Caco-2 (cell line): ENCODE results near the gene SPRTN. TPM values are rescaled to one million over a fixed set of nuclear protein-coding genes. Genes with fewer than 3 reads are reported as not detected.

Experiments
- BruUV-seq: library from RNA; stranded (reverse); fragments of 400-500 nt; replicated peaks from 2 replicates; lab custom pipeline; 2021; lab: Mats Ljungman, UMichigan
- CTCF ChIA-PET: fragments of 300-600 bp; sonication (Branson Sonifier 250); formaldehyde crosslinking; loops from one replicate; lab custom pipeline; 2022; ENCODE audit warnings: antibody characterized with exemption; lab: Charles Lee
- POLR2A ChIA-PET: fragments of 300-600 bp; sonication (Branson Sonifier 250); formaldehyde crosslinking; loops from one replicate; lab custom pipeline; 2022; ENCODE audit warnings: antibody characterized with exemption; lab: Charles Lee
- DNase-seq, 2 experiments: peaks; one replicate each; pipeline versions ENCODE4 v3.0.0 to v3.0.0-alpha.2; 2020 to 2022
- H3K27me3 ChIP-seq: replicated peaks from 2 replicates; pipeline ENCODE4 v1.6.0; 2011; ENCODE audit warnings: low read length; ENCODE audit not compliant: control insufficient read depth, insufficient read depth
- H3K36me3 ChIP-seq: 2 replicates; pipeline ENCODE4 v1.5.1; 2011; ENCODE audit warnings: low read length; ENCODE audit not compliant: control insufficient read depth, insufficient read depth
- H3K4me1 ChIP-seq: fragments of 250-450 bp; sonication (Bioruptor Pico); 2 replicates; pipeline ENCODE4 v1.5.1; 2020; ENCODE audit warnings: mild to moderate bottlenecking
- H3K4me3 ChIP-seq: 2 replicates; pipeline ENCODE4 v1.5.1; 2011; ENCODE audit warnings: low read depth, mild to moderate bottlenecking, control low read depth, low read length
- H3K9me3 ChIP-seq: fragments of 250-450 bp; sonication (Bioruptor Pico); 2 replicates; pipeline ENCODE4 v1.5.1; 2020; ENCODE audit warnings: mild to moderate bottlenecking, moderate library complexity
- H3K27ac Mint-ChIP-seq: one replicate; pipeline ENCODE4 v1.8.0; 2022; ENCODE audit warnings: mixed read lengths; ENCODE audit not compliant: unreplicated experiment
- H3K27me3 Mint-ChIP-seq: one replicate; pipeline ENCODE4 v1.8.0; 2022; ENCODE audit warnings: mixed read lengths; ENCODE audit not compliant: insufficient read depth, unreplicated experiment
- H3K36me3 Mint-ChIP-seq: one replicate; pipeline ENCODE4 v1.8.0; 2022; ENCODE audit warnings: mild to moderate bottlenecking, mixed read lengths; ENCODE audit not compliant: insufficient read depth, unreplicated experiment
- H3K4me1 Mint-ChIP-seq: one replicate; pipeline ENCODE4 v1.8.0; 2022; ENCODE audit warnings: low read depth, mixed read lengths; ENCODE audit not compliant: unreplicated experiment
- H3K4me3 Mint-ChIP-seq: one replicate; pipeline ENCODE4 v1.8.0; 2022; ENCODE audit warnings: mild to moderate bottlenecking, moderate library complexity, mixed read lengths; ENCODE audit not compliant: unreplicated experiment
- H3K9me3 Mint-ChIP-seq: one replicate; pipeline ENCODE4 v1.8.0; 2022; ENCODE audit warnings: mixed read lengths; ENCODE audit not compliant: unreplicated experiment
- intact Hi-C: fragments of 100-400 bp; cut with micrococcal nuclease; formaldehyde crosslinking; loops from one replicate; pipeline ENCODE4 v1.10.0; 2022; ENCODE audit not compliant: unreplicated experiment
- total RNA-seq: library from RNA; stranded (reverse); gene quantifications from 2 replicates; pipeline ENCODE4 v1.2.3, GENCODE V29; 2022
- TF ChIP-seq, protein P1 (sequence below), 2 experiments: fragments of 200-600 bp in 1 of 2; IDR thresholded peaks; 1 replicate in 1 of 2; 2 replicates in 1 of 2; pipeline versions ENCODE4 v1.5.1 to v1.8.0; 2011 to 2022; ENCODE audit warnings: antibody characterized with exemption in 1 of 2, control low read depth in 1 of 2, inconsistent platforms in 1 of 2, low read depth in 1 of 2, low read length in 1 of 2, mild to moderate bottlenecking in 1 of 2, moderate library complexity in 1 of 2; ENCODE audit not compliant: insufficient read depth in 1 of 2, severe bottlenecking in 1 of 2, unreplicated experiment in 1 of 2

SPRTN gene
- total RNA-seq, 1 experiment from 2014 or later: 21.3 TPM

DNA sequence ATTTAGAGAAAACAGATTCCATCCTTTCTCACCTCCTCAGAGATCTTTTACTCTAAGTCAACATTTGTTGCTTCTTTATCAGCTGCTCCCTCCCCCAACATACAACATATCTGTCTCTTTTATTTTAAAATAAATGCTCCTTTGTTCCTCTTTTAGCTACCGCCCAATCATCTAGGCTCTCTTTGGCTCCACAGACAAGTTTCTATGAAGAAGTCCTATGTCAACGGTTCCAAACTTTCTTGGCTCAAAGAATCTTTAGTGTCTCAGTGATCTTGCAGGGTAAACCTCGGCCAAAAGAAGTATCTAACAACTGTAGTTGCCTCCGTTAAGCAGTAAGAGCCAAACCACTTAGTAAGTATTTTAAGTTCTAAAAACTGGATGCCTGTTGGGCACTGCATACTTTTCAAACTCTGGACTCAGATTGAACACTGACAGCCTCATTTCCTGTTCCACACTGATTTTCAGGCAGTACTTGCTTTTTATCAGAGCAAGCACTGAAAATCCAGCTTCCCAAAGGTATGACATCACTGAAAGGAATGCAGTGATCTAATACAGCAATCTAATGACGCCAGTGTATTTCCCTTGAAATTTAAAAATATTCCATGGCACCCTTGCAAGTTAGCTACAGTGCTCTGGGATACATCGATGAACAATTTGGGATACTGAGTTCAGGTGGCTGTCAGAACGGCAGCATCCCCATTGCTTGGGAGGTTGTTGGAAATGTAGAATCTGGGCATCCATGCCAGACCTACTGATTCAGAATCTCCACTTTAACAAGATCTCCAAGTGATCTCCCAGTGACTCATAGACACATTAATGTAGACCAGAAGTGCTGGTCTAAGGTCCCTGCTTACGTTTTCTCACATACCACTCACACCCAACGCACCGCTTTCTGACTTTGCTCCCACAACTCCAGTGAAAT, 57.2 kb downstream of the SPRTN start:
- Mint-ChIP-seq H3K27ac (peak overlapping the region; percentile 84), H3K4me1 (peaks cover 64% of the 10 kb centered on the region)
- H3K4me3 ChIP-seq: no peak overlapping the region

DNA sequence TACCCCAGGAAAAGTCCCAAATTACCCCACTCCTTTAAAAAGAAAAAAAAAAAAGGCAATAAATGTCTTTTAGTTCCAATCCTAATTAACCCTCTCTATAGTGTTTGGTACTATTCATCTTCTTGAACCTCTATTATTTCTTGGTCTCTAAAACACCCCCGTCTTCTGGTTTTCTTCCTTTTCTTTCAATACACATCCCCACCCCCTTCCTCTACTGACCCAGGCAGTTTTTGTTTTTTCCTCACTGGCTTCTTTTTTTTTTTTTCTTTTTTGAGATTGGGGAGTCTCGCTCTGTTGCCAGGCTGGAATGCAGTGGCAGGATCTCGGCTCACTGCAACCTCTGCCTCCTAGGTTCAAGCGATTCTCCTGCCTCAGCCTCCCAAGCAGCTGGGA, 57.9 kb downstream of the SPRTN start:
- Histone ChIP-seq H3K9me3 (no peaks in the 10 kb centered on the region), H3K4me3 (no peak overlapping the region), H3K36me3 (no peaks in the 10 kb centered on the region), H3K27me3 (no peaks in the 10 kb centered on the region), H3K4me1 (peaks cover 72% of the 10 kb centered on the region)
- DNase-seq: no peak
- Mint-ChIP-seq H3K4me3 (peak overlapping the region; percentile 5), H3K36me3 (no peaks in the 10 kb centered on the region), H3K27me3 (no peaks in the 10 kb centered on the region), H3K4me1 (peaks cover 57% of the 10 kb centered on the region), H3K27ac (peak overlapping the region; percentile 84), H3K9me3 (no peaks in the 10 kb centered on the region)
- intact Hi-C loops: no loop called here
- no TSS peak for BruUV-seq
- POLR2A ChIA-PET: no interaction called here
- CTCF ChIA-PET: no interaction called here
- TF ChIP-seq, protein P1, sequence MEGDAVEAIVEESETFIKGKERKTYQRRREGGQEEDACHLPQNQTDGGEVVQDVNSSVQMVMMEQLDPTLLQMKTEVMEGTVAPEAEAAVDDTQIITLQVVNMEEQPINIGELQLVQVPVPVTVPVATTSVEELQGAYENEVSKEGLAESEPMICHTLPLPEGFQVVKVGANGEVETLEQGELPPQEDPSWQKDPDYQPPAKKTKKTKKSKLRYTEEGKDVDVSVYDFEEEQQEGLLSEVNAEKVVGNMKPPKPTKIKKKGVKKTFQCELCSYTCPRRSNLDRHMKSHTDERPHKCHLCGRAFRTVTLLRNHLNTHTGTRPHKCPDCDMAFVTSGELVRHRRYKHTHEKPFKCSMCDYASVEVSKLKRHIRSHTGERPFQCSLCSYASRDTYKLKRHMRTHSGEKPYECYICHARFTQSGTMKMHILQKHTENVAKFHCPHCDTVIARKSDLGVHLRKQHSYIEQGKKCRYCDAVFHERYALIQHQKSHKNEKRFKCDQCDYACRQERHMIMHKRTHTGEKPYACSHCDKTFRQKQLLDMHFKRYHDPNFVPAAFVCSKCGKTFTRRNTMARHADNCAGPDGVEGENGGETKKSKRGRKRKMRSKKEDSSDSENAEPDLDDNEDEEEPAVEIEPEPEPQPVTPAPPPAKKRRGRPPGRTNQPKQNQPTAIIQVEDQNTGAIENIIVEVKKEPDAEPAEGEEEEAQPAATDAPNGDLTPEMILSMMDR (IDR thresholded peaks at IDR 0.05; ENCODE audit: insufficient read depth in 1 of 2, low read depth in 1 of 2, low read length in 1 of 2, severe bottlenecking in 1 of 2, unreplicated experiment in 1 of 2): no peak

More for the DNA sequence above, 57.2 kb downstream of the SPRTN start:
- peaks cover 68% of the 10 kb centered on the region for H3K4me1 ChIP-seq
- CTCF ChIA-PET: no interaction called here
- no peaks in the 10 kb centered on the region for H3K27me3 ChIP-seq
- intact Hi-C loops: no loop called here
- DNase-seq: peak in 1 of 2 experiments; percentile 36
- no peaks in the 10 kb centered on the region for H3K9me3 ChIP-seq
- POLR2A ChIA-PET: no interaction called here
- TF ChIP-seq, protein P1 (IDR thresholded peaks at IDR 0.05; ENCODE audit: insufficient read depth in 1 of 2, low read depth in 1 of 2, low read length in 1 of 2, severe bottlenecking in 1 of 2, unreplicated experiment in 1 of 2): no peak
- BruUV-seq: TSS peak; percentile 54
- Mint-ChIP-seq H3K27me3 (no peaks in the 10 kb centered on the region), H3K9me3 (no peaks in the 10 kb centered on the region), H3K36me3 (peaks cover 2% of the 10 kb centered on the region), H3K4me3 (peak overlapping the region; percentile 26)
- H3K36me3 ChIP-seq: no peaks in the 10 kb centered on the region

DNA sequence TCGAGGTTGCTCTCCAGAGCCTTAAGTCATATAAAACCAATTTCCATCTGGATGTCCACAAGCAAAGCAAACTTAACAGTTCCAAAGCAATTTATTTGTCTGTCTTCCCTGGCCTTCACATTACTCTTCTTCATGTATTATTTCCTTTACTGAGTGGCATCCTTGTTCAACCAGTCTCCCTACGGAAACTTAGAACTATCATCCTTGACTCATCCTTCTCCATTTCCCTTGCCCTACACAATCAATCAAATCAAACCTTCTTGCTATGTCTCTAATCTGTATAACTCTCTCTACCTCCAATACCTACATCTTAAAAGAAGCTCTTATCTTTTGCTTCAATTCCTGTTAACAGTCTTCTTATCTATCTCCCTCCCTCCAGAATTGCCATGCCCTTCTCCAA, 58.5 kb downstream of the SPRTN start:
- TF ChIP-seq, protein P1 (IDR thresholded peaks at IDR 0.05; ENCODE audit: insufficient read depth in 1 of 2, low read depth in 1 of 2, low read length in 1 of 2, severe bottlenecking in 1 of 2, unreplicated experiment in 1 of 2): no peak
- peak overlapping the region; percentile 2 for H3K27ac Mint-ChIP-seq
- Histone ChIP-seq H3K4me1 (peaks cover 78% of the 10 kb centered on the region), H3K27me3 (no peaks in the 10 kb centered on the region), H3K36me3 (no peaks in the 10 kb centered on the region), H3K9me3 (no peaks in the 10 kb centered on the region), H3K4me3 (no peak overlapping the region)
- no peaks in the 10 kb centered on the region for H3K27me3 Mint-ChIP-seq
- H3K36me3 Mint-ChIP-seq: no peaks in the 10 kb centered on the region
- intact Hi-C loops: no loop called here
- ChIA-PET POLR2A (interaction anchor here (0.5 kb wide), 1 partner anchor 58 kb away, joined by 4 read pairs; the partner anchor contains the start of gene SPRTN), CTCF (no interaction called here)
- no TSS peak for BruUV-seq
- peaks cover 57% of the 10 kb centered on the region for H3K4me1 Mint-ChIP-seq
- H3K4me3 Mint-ChIP-seq: peak overlapping the region; percentile 1
- H3K9me3 Mint-ChIP-seq: no peaks in the 10 kb centered on the region
- no peak for DNase-seq
